OCI-LY1 (cell line): Measurements from ENCODE around the gene RALGPS1.

ENCODE experiments used
- H2AFZ ChIP-seq: fragments of 200-600 bp; sonication (generic), shearing (Covaris generic); 2 replicates; pipeline ENCODE4 v1.6.0; 2014; ENCODE audit warnings: antibody characterized with exemption, mild to moderate bottlenecking, low read length
- H3F3A ChIP-seq: fragments of 200-600 bp; sonication (generic), shearing (Covaris generic); 2 replicates; pipeline ENCODE4 v1.6.0; 2014; ENCODE audit warnings: mild to moderate bottlenecking, antibody characterized with exemption, low read length, moderate library complexity; ENCODE audit not compliant: insufficient read depth
- H3K27ac ChIP-seq: fragments of 200-600 bp; sonication (generic); 2 replicates; pipeline ENCODE4 v1.5.1; 2014; ENCODE audit warnings: low read length, mixed run types, mild to moderate bottlenecking, low read depth; ENCODE audit not compliant: poor library complexity, severe bottlenecking
- H3K27me3 ChIP-seq: fragments of 200-600 bp; sonication (generic); 2 replicates; pipeline ENCODE4 v1.6.0; 2014; ENCODE audit warnings: antibody characterized with exemption, mild to moderate bottlenecking, low read length, moderate library complexity; ENCODE audit not compliant: insufficient read depth
- H3K36me3 ChIP-seq: fragments of 200-600 bp; sonication (generic); 2 replicates; pipeline ENCODE4 v1.6.1; 2014; ENCODE audit warnings: mild to moderate bottlenecking, antibody characterized with exemption, low read length, moderate library complexity, mixed read lengths; ENCODE audit not compliant: insufficient read depth
- H3K4me1 ChIP-seq: fragments of 200-600 bp; sonication (generic); 2 replicates; pipeline ENCODE4 v1.5.1; 2014; ENCODE audit warnings: mild to moderate bottlenecking, low read length, moderate library complexity; ENCODE audit not compliant: insufficient read depth, severe bottlenecking
- H3K4me2 ChIP-seq: fragments of 200-600 bp; sonication (generic), shearing (Covaris generic); 2 replicates; pipeline ENCODE4 v1.6.1; 2014; ENCODE audit warnings: low read length
- H3K4me3 ChIP-seq: fragments of 200-600 bp; sonication (generic); 2 replicates; pipeline ENCODE4 v1.5.1; 2014; ENCODE audit warnings: low read length, low read depth, mild to moderate bottlenecking, mixed read lengths; ENCODE audit not compliant: poor library complexity, severe bottlenecking
- H3K79me2 ChIP-seq: fragments of 200-600 bp; shearing (Covaris generic); 2 replicates; pipeline ENCODE4 v1.6.1; 2016; ENCODE audit warnings: mixed run types, low read length, mixed read lengths; ENCODE audit not compliant: insufficient read depth
- H3K9ac ChIP-seq: fragments of 200-600 bp; sonication (generic), shearing (Covaris generic); 2 replicates; pipeline ENCODE4 v1.6.1; 2014; ENCODE audit warnings: mild to moderate bottlenecking, low read length, mixed read lengths
- H3K9me2 ChIP-seq: fragments of 200-600 bp; sonication (generic), shearing (Covaris generic); 2 replicates; pipeline ENCODE4 v1.6.1; 2014; ENCODE audit warnings: low read depth, mild to moderate bottlenecking, low read length, mixed read lengths
- H3K9me3 ChIP-seq: fragments of 200-600 bp; shearing (Covaris generic); 2 replicates; pipeline ENCODE4 v1.6.1; 2014; ENCODE audit warnings: low read length, mixed read lengths
- H4K20me1 ChIP-seq: fragments of 200-600 bp; sonication (generic), shearing (Covaris generic); 2 replicates; pipeline ENCODE4 v1.6.0; 2016; ENCODE audit warnings: mild to moderate bottlenecking, low read length; ENCODE audit not compliant: insufficient read depth
- CTCF ChIP-seq: fragments of 200-600 bp; sonication (generic), shearing (Covaris generic); IDR thresholded peaks from 2 replicates; pipeline ENCODE4 v1.5.1; 2017; ENCODE audit warnings: mild to moderate bottlenecking, antibody characterized with exemption, low read length, moderate library complexity, mixed read lengths
- EZH2 ChIP-seq: fragments of 200-600 bp; sonication (generic), shearing (Covaris generic); IDR thresholded peaks from 2 replicates; pipeline ENCODE4 v1.8.0; 2017; ENCODE audit warnings: borderline replicate concordance, mixed run types, mild to moderate bottlenecking, antibody characterized with exemption, low read length, moderate library complexity, mixed read lengths

RALGPS1 gene

GRCh38 chr9:126916909-126917308 is 2.3 kb downstream of the RALGPS1 start:
- Histone ChIP-seq H2AFZ (no peak overlapping the region), H3K9ac (no peak overlapping the region), H3K9me3 (no peaks in the 10 kb centered on the region), H3K4me2 (no peak overlapping the region), H3K4me1 (peaks cover 13% of the 10 kb centered on the region), H3K27me3 (no peaks in the 10 kb centered on the region), H3K79me2 (no peaks in the 10 kb centered on the region), H3K4me3 (no peak overlapping the region), H4K20me1 (no peaks in the 10 kb centered on the region), H3K36me3 (no peaks in the 10 kb centered on the region), H3F3A (no peaks in the 10 kb centered on the region), H3K27ac (no peak overlapping the region), H3K9me2 (no peaks in the 10 kb centered on the region)
- TF ChIP-seq EZH2 (no peak), CTCF (peak; percentile 18; the same call in 1 of the 2 replicates)

DNA sequence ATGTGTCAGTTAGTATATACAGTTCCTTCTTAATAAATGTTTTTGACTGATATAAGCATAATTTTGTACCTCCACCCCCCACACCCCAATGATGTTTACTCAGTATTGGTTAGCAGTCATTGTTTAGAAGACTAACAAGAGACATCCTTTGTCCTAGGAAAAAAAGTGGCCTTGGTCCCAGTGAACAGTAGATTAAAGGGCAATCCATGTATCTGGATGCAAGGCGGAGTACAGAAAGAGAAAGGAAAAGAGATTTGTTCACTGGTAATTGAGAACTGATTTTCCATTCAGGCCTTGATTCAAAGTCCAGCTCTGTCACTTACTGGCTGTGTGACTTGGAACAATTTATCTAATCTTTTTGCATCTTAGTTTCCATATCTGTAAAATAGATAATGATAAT is 4.6 kb downstream of the RALGPS1 start:
- Histone ChIP-seq H3K36me3 (no peaks in the 10 kb centered on the region), H3F3A (no peaks in the 10 kb centered on the region), H3K9me2 (no peaks in the 10 kb centered on the region), H3K79me2 (no peaks in the 10 kb centered on the region), H3K4me1 (peaks cover 9% of the 10 kb centered on the region), H3K4me2 (no peak overlapping the region), H2AFZ (no peak overlapping the region), H4K20me1 (no peaks in the 10 kb centered on the region), H3K27me3 (no peaks in the 10 kb centered on the region), H3K27ac (no peak overlapping the region), H3K9ac (no peak overlapping the region), H3K9me3 (no peaks in the 10 kb centered on the region), H3K4me3 (no peak overlapping the region)
- TF ChIP-seq CTCF (no peak), EZH2 (no peak)

- TF ChIP-seq EZH2 (no peak), CTCF (no peak)
- H3K27ac ChIP-seq = no peak overlapping the region
- H3K27me3 ChIP-seq = no peaks in the 10 kb centered on the region; the same call in 1 of the 2 replicates
- H3F3A ChIP-seq = no peaks in the 10 kb centered on the region
- H3K9ac ChIP-seq = no peak overlapping the region
- no peak overlapping the region for H2AFZ ChIP-seq
- no peaks in the 10 kb centered on the region for H3K9me2 ChIP-seq
- H4K20me1 ChIP-seq = no peaks in the 10 kb centered on the region
- H3K4me1 ChIP-seq = no peaks in the 10 kb centered on the region
- no peak overlapping the region for H3K4me3 ChIP-seq
- H3K79me2 ChIP-seq = no peaks in the 10 kb centered on the region
- H3K4me2 ChIP-seq = no peak overlapping the region
- H3K36me3 ChIP-seq = no peaks in the 10 kb centered on the region
- H3K9me3 ChIP-seq = no peaks in the 10 kb centered on the region
These were observed 11.3 kb downstream of the RALGPS1 start for GRCh38 chr9:126925876-126926275.
